Adrenal gland (tissue), 12 donors: Measurements from ENCODE around the gene ZCCHC4. TPM values are rescaled to one million over a fixed set of nuclear protein-coding genes. Genes with fewer than 3 reads are reported as not detected.

Experiments used
- DNase-seq, 7 donors: peaks; one replicate each; pipeline ENCODE4 v3.0.0-alpha.2; 2019 to 2020
- H3K27ac ChIP-seq, 5 donors: fragments of 200-600 bp; sonication (generic) in 4 of 5; 1 replicate in 3 of 5; 2 replicates in 2 of 5; pipeline versions ENCODE4 v1.5.1 to v1.8.0; 2016 to 2020; ENCODE audit warnings: mild to moderate bottlenecking in 1 of 5
- H3K27me3 ChIP-seq: fragments of 200-600 bp; 2 replicates; pipeline ENCODE4 v1.8.0; 2021
- H3K36me3 ChIP-seq, 2 donors: fragments of 200-600 bp; replicated peaks in 1 of 2; 1 replicate in 1 of 2; 2 replicates in 1 of 2; pipeline versions ENCODE4 v1.5.1 to v1.8.0; 2018 to 2022
- H3K4me1 ChIP-seq, 2 donors: fragments of 200-600 bp; replicated peaks in 1 of 2; 1 replicate in 1 of 2; 2 replicates in 1 of 2; pipeline versions ENCODE4 v1.5.1 to v1.8.0; 2018 to 2021
- H3K4me3 ChIP-seq, 4 donors: fragments of 200-600 bp; sonication (generic) in 3 of 4; one replicate each; pipeline ENCODE4 v1.5.1; 2016 to 2018
- H3K9me3 ChIP-seq, 3 donors: fragments of 200-600 bp; sonication (generic) in 1 of 3; replicated peaks in 1 of 3; 1 replicate in 2 of 3; 2 replicates in 1 of 3; pipeline versions ENCODE4 v1.5.1 to v1.8.0; 2016 to 2021
- POLR2A ChIP-seq, 2 donors: fragments of 450-650 bp; IDR thresholded peaks; one replicate each; pipeline ENCODE4 v1.6.1; 2017; ENCODE audit warnings: antibody characterized with exemption in 2 of 2, mild to moderate bottlenecking in 2 of 2, moderate library complexity in 1 of 2
- WGBS, 4 donors: extraction: QIAGEN DNeasy Blood & Tissue Kit in 2 of 4; methylation state at CpG; one replicate each; pipeline versions ENCODE4 v1.1.5 to v1.1.7; 2013 to 2017; 5-methylcytosine and 5-hydroxymethylcytosine counted together
- intact Hi-C, 2 donors: fragments of 100-400 bp; cut with DNase I; formaldehyde crosslinking; loops; one replicate each; pipeline versions ENCODE4 v1.14.1 to v1.15.0; 2022 to 2023
- polyA plus RNA-seq, 3 donors: library from polyadenylated mRNA; stranded (reverse); fragments of 200-250 nt in 2 of 3; fragments of 350-450 nt in 1 of 3; fragmentation: Illumina TruSeq in 1 of 3; extraction: RNeasy Lipid Tissue Mini Kit (QIAGEN cat#74804) in 1 of 3; gene quantifications; one replicate each; pipeline ENCODE4 v1.2.3, GENCODE V29; 2013 to 2014
- total RNA-seq, 9 donors: library from RNA; depleted of rRNA in 4 of 9; stranded (reverse); fragments of >200 nt in 4 of 9; fragments of 120-200 nt in 1 of 9; fragmentation: NEBNext Ultra II Directional in 1 of 9; extraction: Animal tissue kit (Norgen Biotek cat#: 25700) in 1 of 9; gene quantifications; one replicate each; pipeline versions ENCODE4 v1.1.0 to v1.2.4, GENCODE V29; 2013 to 2023
- TF ChIP-seq, protein P1 (sequence below), 6 experiments: fragments of 450-650 bp in 4 of 6; fragments of 200-600 bp in 2 of 6; sonication (generic) in 1 of 6; IDR thresholded peaks; 1 replicate in 5 of 6; 2 replicates in 1 of 6; pipeline versions ENCODE4 v1.5.1 to v1.8.0; 2016 to 2021; ENCODE audit warnings: antibody characterized with exemption in 6 of 6, mild to moderate bottlenecking in 2 of 6, moderate library complexity in 1 of 6
- donor health status: healthy with polysubstance abuse.
- donor health status: Bipolar disorder and iron deficiency.
- donor health status: DM: yes; HTN: yes; CAD: no.
- donor health status: DM: no; HTN: no; CAD: no.
- donor health status: DM: no; HTN: no; CAD: no.
- donor health status: DM: yes; HTN: yes; CAD: no.

ZCCHC4 gene
- total and polyA plus RNA-seq, 12 donors: 4.8 to 14.8 (median 10.4) TPM

DNA sequence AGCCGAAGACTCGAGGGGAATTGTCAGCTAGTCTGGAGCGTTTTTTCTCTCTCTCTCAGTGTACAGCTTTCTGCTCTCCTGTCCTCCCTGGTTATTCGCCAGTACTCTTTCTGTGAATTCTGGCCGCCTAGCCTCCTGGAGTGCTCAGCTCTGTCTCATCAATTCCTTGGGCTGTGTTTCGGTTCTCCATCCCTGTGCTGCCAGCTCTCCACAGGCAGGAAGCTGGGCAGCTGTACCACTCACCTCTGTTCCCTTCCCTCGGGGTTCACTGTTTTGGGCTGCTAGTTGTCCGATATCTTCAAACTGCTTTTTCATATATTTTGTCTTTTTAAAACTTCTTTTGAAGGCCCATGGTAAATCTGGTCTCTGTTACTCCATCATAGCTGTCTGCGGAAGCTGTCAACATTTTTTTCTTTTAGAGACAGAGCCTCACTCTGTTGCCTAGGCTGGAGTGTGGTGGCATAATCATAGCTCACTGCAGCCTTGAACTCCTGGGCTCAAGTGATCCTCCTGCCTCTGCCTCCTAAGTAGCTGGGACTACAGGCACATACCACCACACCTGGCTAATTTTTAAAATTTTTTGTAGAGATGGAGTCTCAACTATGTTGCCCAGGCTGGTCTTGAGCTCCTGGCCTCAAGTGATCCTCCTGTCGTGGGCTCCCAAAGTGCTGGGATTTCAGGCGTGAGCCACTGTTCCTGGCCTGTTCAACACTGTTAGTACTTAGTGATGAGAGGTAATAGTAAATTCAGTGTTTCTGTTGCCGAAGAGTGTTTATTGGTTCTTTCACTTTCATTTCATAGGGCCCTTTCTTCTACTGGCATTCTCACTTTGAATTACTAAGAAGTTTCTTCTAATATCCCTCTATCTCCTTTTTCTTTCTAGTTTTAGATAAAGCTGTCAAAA is 18.6 kb downstream of the ZCCHC4 start:
- H3K36me3 ChIP-seq: no peaks in the 10 kb centered on the region
- no peaks in the 10 kb centered on the region for H3K9me3 ChIP-seq
- H3K27me3 ChIP-seq: no peaks in the 10 kb centered on the region
- TF ChIP-seq, protein P1, sequence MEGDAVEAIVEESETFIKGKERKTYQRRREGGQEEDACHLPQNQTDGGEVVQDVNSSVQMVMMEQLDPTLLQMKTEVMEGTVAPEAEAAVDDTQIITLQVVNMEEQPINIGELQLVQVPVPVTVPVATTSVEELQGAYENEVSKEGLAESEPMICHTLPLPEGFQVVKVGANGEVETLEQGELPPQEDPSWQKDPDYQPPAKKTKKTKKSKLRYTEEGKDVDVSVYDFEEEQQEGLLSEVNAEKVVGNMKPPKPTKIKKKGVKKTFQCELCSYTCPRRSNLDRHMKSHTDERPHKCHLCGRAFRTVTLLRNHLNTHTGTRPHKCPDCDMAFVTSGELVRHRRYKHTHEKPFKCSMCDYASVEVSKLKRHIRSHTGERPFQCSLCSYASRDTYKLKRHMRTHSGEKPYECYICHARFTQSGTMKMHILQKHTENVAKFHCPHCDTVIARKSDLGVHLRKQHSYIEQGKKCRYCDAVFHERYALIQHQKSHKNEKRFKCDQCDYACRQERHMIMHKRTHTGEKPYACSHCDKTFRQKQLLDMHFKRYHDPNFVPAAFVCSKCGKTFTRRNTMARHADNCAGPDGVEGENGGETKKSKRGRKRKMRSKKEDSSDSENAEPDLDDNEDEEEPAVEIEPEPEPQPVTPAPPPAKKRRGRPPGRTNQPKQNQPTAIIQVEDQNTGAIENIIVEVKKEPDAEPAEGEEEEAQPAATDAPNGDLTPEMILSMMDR (IDR thresholded peaks at IDR 0.05): no peak
- no peak for TF ChIP-seq POLR2A (IDR thresholded peaks at IDR 0.05)
- H3K4me1 ChIP-seq: peaks cover 11 to 12% of the 10 kb centered on the region in 2 donors
- 61 to 76% (median 64%) methylated on average over 12 of the region's 12 CpGs for WGBS, 4 donors
- no peak for DNase-seq
- H3K27ac ChIP-seq: peak overlapping the region; percentile 4 to 68 (median 59)
- intact Hi-C loops: no loop called here
- H3K4me3 ChIP-seq: peak overlapping the region in 2 of 4 donors; percentile 8 to 35

DNA sequence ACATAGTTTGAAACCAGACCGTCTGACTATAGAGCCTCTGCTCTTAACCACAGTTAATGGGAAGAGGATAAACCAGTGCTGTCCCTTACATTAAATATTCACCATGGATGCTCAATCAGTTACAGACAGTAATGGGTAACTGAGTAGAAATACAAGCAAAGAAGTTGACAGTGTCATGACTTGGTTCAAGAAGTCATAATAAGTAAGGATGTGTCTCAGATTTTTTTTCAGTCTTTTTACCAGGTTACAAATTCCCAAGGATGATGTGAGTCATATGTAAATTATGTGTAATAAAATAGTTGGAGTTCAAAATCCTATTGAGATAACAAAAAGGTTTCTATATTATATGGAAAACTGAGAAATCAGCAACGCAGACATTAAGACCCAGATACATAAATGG is 31.1 kb downstream of the ZCCHC4 start:
- 95 to 100% (median 97%) methylated on average over 2 of the region's 2 CpGs for WGBS, 4 donors

DNA sequence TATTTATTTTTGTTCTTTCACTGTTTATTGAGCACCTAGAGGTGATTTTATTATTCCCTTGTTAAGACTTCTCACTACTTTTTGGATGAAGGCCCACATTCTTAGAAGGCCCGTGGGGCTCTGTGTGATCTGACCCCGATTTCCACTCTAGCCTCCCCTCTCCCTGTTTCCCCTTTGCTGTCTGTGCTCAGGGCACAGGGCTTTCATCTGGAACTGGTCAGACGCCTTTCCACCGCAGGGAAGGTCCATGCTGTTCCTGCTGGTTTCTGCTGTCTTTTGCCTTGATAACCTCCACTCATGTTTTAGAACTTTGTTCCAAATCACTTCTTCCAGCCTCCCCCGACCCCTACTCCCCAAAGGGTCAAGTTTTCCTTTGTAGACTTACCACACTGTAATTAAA is 33.2 kb downstream of the ZCCHC4 start:
- H3K9me3 ChIP-seq: no peaks in the 10 kb centered on the region
- H3K4me3 ChIP-seq: no peak overlapping the region
- TF ChIP-seq, protein P1 (IDR thresholded peaks at IDR 0.05): no peak
- TF ChIP-seq POLR2A (IDR thresholded peaks at IDR 0.05): no peak
- no peak for DNase-seq
- 80 to 88% (median 82%) methylated on average over 5 of the region's 5 CpGs for WGBS, 4 donors
- H3K27ac ChIP-seq: no peak overlapping the region
- no peaks in the 10 kb centered on the region for H3K4me1 ChIP-seq
- intact Hi-C loops: no loop called here
- no peaks in the 10 kb centered on the region for H3K27me3 ChIP-seq
- no peaks in the 10 kb centered on the region for H3K36me3 ChIP-seq

More for the DNA sequence above, 31.1 kb downstream of the ZCCHC4 start:
- H3K27me3 ChIP-seq: no peaks in the 10 kb centered on the region
- H3K9me3 ChIP-seq: no peaks in the 10 kb centered on the region
- H3K36me3 ChIP-seq: no peaks in the 10 kb centered on the region
- H3K4me1 ChIP-seq: no peaks in the 10 kb centered on the region
- DNase-seq: no peak
- no peak for TF ChIP-seq POLR2A (IDR thresholded peaks at IDR 0.05)
- TF ChIP-seq, protein P1 (IDR thresholded peaks at IDR 0.05): no peak
- no peak overlapping the region for H3K27ac ChIP-seq
- H3K4me3 ChIP-seq: no peak overlapping the region
- intact Hi-C loops: no loop called here

DNA sequence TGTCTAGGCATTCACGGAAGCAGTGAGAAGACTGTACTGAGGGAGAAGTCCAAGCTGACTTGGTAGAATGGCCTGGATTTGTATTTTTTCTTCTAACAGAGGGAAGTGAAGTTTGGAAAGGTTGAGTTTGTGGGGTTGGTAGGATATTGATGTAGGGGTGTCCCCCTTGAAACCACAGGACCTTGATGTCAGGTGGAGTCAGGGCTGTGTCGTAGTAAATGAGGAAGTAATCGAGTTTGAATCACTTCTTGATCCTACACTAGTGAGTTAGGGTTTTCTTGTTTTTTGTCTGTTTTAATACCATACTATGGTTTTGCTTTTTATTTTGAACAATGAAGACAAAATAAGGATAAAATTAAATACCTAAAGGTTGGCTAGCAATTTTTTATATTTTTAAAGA is 34.3 kb downstream of the ZCCHC4 start:
- WGBS, 4 donors: 82 to 94% (median 90%) methylated on average over 3 of the region's 3 CpGs
- Histone ChIP-seq H3K4me1 (no peaks in the 10 kb centered on the region), H3K36me3 (peaks cover 0 to under 1% of the 10 kb centered on the region in 2 donors), H3K4me3 (no peak overlapping the region), H3K9me3 (no peaks in the 10 kb centered on the region), H3K27ac (no peak overlapping the region), H3K27me3 (no peaks in the 10 kb centered on the region)
- TF ChIP-seq POLR2A (IDR thresholded peaks at IDR 0.05): no peak
- TF ChIP-seq, protein P1 (IDR thresholded peaks at IDR 0.05): no peak
- DNase-seq: no peak
- intact Hi-C loops: no loop called here
